GM19025 (cell line): Measurements from ENCODE around the gene PRKCSH.
A peak's percentile ranks its signal among the peaks of the same experiment; 100 is the strongest.
"Not testable (repeated sequence)": the region's sequence is repeated elsewhere in the genome, so short reads cannot be mapped to it uniquely, and the experiment has no call there.

Experiments used
- ATAC-seq: cut with Tn5 transposase; IDR thresholded peaks from one replicate; pipeline ENCODE4 v1.9.1; 2021; ENCODE audit warnings: mild to moderate bottlenecking, low read depth, moderate library complexity; ENCODE audit not compliant: unreplicated experiment

The PRKCSH gene, protein sequence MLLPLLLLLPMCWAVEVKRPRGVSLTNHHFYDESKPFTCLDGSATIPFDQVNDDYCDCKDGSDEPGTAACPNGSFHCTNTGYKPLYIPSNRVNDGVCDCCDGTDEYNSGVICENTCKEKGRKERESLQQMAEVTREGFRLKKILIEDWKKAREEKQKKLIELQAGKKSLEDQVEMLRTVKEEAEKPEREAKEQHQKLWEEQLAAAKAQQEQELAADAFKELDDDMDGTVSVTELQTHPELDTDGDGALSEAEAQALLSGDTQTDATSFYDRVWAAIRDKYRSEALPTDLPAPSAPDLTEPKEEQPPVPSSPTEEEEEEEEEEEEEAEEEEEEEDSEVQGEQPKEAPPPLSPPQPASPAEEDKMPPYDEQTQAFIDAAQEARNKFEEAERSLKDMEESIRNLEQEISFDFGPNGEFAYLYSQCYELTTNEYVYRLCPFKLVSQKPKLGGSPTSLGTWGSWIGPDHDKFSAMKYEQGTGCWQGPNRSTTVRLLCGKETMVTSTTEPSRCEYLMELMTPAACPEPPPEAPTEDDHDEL

DNA sequence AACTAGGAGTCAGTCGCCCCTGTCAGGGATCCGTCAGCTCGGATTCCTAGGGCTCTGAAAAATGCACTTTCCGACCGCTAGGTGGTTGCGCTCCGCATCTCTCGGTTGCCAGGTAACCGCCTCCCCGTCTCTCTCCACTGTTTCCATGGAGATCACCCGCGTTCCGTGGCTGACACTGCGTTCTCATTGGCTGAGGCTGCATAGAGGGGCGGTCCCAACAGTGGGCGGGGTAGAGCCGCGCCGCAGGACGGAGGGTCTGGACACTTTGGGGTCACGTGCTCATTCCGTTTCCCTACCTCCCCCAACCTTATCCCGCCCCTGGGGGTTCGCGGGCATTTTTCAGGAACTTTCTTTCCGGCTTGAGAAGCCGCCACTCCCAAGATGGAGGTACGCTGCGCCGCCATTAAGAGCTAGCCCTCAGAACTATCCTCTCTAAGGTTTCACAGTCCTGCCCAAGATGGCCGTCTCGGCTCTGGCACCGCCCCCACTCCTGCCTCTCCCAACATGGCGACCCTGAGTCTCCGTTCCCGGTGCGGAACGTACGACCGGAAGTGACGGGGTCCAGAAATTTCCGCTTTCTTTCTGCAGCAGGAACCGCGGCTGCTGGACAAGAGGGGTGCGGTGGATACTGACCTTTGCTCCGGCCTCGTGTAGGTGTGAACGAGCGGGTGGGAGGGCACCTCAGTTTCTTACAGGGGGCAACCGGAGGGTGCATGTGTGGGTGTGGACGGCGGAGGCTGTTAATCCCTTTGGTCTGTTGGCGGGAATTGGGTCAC, at the start of gene PRKCSH, which contains the start of gene ODAD3:
TSS of gene PRKCSH (plus strand) at position 579 of the 776 bp plus-strand sequence. CDS start 483 bp downstream, outside the sequence.
TSS of gene ODAD3 (minus strand) at position 65 of the 776 bp plus-strand sequence. CDS start 105 bp downstream, outside the sequence.
- ATAC-seq, result peak; percentile 89

GRCh38 chr19:11387162-11388034, 48.0 kb upstream of the PRKCSH start:
- ATAC-seq, result no peak

GRCh38 chr19:11390359-11390758, 45.1 kb upstream of the PRKCSH start:
- ATAC-seq, result no peak

DNA sequence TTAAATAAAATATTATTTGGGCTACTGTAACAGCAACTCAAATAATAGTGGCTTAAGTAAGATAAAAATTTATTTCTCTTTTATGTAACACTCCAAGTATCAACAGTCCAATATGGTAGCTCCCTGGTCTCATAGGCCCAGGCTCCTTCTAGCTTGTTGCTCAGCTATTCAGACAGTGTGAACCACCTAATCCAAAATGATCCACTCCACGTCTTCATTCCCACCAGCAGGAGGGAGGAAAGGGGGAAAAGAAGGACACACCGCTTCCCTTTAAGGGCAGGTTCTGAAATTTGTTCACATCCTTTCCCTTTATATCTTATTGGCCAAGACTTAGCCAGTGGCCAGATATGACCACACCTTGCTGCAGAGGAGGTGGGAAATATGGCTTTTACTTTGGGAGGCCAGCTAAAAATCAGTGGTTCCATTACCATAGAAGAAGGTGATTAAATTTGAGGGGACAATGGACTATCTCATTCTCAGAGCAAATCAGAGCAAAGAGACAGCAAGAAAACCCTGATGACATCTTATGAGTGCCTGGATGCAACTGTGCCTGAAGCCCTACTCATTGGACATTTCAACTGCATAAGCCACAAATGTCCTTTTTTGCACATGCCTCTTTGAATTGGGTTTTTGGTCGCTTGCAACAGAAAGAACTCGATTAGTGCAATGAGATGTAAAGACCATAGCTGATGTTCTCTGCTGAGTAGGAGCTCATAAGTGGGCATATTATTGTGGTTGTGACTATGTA, 44.3 kb upstream of the PRKCSH start:
- ATAC-seq, result no peak

DNA sequence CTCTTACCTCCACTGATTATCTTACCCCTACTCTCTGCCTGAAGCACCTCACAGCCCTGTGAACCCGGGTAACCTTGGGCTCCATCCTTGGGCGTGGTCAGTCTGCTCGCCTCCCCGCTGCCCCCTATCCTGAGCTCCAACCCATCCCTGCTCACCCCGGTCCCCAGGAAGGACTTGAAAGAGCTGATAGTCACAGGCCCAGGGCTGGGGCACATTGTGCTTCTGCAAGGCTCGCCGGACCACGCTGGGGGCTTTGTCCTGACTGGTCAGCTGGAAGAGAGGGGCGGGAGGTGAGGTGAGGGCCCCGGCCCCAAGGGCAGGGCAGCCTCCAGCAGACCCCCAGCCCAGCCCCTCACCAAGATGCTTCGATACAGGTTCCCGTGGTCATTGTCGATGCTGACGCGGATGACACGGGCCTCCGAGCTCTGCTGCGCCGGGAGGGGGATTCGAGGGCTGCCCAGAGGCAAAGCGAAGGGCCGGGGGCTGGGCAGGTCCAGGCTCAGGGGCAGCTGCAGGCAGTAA, 38.3 kb upstream of the PRKCSH start:
- ATAC-seq, result no peak

GRCh38 chr19:11399667-11400066, 35.8 kb upstream of the PRKCSH start:
- no peak for ATAC-seq

- ATAC-seq, result no peak
Observed at GRCh38 chr19:11400798-11401197, 34.6 kb upstream of the PRKCSH start.

- no peak for ATAC-seq
Observed at GRCh38 chr19:11401808-11402543, 33.5 kb upstream of the PRKCSH start.

DNA sequence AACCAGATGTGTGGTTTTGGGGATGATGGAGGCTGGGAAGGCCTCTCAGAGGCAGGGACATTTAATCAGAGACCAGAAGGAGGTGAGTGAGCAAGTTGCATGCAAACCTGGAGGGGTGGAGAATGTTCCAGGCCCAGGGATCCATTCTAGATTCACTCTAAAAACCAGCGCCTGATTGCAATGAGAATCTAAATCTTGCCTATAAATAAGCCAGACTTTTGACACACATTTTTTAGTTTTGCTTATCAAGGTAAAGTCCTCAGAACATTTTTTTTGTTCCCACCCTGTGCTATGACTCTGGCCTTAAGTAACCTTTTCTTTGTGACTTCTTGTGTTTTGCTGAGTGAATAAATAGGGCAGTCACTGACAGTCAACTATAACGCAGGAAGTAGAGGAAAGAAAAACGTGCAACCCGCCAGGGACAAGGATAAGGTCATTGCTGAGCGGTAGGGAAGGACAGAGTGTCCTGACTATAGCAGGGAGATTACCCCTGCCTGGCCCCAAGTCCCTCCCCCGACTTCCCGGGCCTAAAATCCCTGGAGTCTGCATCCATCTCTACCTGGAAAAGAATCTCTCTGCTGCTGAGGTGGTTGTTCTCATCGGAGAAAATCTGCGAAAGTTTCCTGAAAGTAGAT, 30.7 kb upstream of the PRKCSH start:
- no peak for ATAC-seq

DNA sequence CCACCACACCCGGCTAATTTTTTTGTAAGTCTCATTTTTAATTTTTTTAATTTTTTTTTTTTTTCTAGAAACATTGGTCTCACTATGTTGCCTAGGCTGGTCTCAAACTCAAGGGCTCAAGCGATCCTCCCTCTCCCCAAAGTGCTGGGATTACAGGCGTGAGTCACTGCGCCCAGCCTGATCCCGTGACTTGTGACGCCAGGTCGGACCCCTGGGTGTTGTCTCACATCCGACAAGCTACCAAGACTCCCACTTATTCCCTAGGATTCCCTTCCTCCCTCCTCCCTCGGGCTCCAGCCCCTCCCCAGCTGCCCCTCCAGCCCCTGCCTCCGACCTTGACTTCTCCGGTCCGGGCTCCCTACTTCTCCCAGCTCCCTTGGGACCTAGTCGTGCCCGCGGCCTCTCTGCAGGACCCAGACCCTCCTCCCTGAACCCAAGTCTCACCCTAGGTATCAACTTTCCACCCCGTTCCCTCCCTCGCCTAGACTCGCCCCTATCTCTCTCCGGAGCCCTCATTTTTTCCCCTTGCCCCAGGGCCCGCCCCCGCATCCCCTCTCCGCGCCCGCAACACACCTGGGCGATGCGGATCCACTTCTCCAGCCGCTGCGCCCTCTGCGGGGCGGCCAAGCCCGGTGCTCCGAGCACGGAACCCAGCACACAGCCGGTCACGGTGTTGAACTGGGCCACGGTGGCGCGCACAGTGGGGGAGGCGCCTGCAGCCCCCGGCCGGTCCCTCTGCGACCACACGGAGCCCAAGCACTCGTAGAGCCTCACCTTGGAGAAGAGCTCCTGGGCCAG, 29.4 kb upstream of the PRKCSH start:
- no peak for ATAC-seq

GRCh38 chr19:11406703-11407236, 28.7 kb upstream of the PRKCSH start:
- ATAC-seq, result not testable (repeated sequence)

DNA sequence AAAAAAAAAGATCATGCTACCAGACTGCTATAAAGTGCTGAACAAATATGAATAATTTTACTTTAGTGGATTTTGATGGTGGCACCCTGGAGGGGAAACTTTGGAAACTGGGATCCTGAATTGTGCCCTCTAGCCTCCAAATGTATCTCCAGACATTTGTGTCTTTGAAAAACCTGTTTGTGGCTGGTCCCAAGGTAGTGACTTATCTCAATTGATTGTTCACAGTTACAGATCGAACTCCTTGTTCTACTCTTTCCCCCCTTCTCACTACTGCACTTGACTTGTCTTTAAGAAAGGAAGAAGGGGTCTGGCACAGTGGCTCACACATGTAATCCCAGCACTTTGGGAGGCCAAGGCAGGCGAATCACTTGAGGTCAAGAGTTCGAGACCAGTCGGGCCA, 26.8 kb upstream of the PRKCSH start:
- ATAC-seq, result no peak

- ATAC-seq, result no peak
Observed at GRCh38 chr19:11410682-11411081, 24.8 kb upstream of the PRKCSH start.

DNA sequence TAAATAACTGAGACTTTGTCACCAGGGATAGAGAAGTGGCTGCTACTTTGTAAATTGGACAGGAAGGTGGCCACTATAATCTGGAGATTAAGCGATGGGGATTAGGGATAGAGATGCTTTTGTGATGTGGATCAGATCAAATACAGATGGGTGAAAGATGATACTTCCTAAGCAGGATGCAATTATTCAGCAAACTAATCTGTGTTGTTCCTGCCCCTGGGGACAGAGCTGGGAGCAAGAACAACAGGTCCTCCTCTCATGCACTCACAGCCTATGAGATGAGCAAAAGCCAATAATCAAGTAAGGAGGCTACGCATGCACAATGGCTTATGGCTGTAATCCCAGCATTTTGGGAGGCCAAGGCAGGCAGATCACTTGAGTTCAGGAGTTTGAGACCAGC, 20.9 kb upstream of the PRKCSH start:
- no peak for ATAC-seq

- no peak for ATAC-seq
Observed at GRCh38 chr19:11416346-11417052, 18.9 kb upstream of the PRKCSH start.

DNA sequence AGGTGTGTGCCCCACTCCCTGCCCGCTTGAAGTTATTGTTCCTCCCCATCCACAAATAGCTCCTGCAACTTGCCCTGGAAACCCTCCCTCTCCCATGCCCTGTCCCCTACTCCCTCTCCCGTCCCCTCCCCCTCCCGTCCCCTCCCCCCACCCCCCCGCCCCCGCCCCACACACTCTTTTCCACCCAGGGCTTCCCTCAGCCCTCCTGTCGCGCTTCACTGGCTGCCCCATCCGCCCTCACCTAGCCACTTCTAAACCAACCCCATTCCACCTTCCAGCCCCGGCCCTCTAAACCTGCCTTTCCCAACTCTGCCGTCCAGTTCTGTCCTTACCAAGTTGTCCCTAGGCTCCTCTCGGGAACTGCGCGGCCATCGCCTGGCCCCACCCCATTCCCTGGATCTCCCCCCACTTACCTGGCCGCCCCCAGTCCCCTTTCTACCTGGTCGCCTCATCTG, 17.3 kb upstream of the PRKCSH start:
- no peak for ATAC-seq
